OCI-LY3 (cell line): ENCODE measurements around the gene SYNE1.

Source experiments
- EZH2phosphoT487 ChIP-seq: fragments of 200-600 bp; shearing (Covaris generic); IDR thresholded peaks from 2 replicates; pipeline ENCODE4 v1.6.1; 2018; ENCODE audit warnings: antibody characterized with exemption, mixed run types, low read depth
- TF ChIP-seq, protein P1 (sequence below): fragments of 200-600, 300-600 bp; sonication (generic); IDR thresholded peaks from 2 replicates; pipeline ENCODE4 v1.5.1; 2014; ENCODE audit warnings: antibody characterized with exemption, low read length, low read depth

GRCh38 chr6:152609125-152609670 is 28.0 kb downstream of the SYNE1 start:
- TF ChIP-seq, protein P1, sequence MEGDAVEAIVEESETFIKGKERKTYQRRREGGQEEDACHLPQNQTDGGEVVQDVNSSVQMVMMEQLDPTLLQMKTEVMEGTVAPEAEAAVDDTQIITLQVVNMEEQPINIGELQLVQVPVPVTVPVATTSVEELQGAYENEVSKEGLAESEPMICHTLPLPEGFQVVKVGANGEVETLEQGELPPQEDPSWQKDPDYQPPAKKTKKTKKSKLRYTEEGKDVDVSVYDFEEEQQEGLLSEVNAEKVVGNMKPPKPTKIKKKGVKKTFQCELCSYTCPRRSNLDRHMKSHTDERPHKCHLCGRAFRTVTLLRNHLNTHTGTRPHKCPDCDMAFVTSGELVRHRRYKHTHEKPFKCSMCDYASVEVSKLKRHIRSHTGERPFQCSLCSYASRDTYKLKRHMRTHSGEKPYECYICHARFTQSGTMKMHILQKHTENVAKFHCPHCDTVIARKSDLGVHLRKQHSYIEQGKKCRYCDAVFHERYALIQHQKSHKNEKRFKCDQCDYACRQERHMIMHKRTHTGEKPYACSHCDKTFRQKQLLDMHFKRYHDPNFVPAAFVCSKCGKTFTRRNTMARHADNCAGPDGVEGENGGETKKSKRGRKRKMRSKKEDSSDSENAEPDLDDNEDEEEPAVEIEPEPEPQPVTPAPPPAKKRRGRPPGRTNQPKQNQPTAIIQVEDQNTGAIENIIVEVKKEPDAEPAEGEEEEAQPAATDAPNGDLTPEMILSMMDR = no peak
- no peak for TF ChIP-seq EZH2phosphoT487
